ENCODE measurements around the gene PSMB7.

GRCh38 chr9:124315882-124316281 lies 99.4 kb downstream of the PSMB7 start:
- TF ChIP-seq POLR2A (IDR thresholded peaks at IDR 0.05) (no peak), CTCF (IDR thresholded peaks at IDR 0.05) (no peak)
